Pancreas (tissue), 10 donors: ENCODE data around the gene MUC5B. TPM values are rescaled to one million over a fixed set of nuclear protein-coding genes. Genes with fewer than 3 reads are reported as not detected.
A peak's percentile ranks its signal among the peaks of the same experiment; 100 is the strongest.

Experiments used
- ATAC-seq, 4 donors: fragments of 200-7000 bp; cut with Tn5 transposase; one replicate each; pipeline versions ENCODE4 v1.8.0 to v1.9.1; 2020; ENCODE audit warnings: mild to moderate bottlenecking in 4 of 4, moderate library complexity in 4 of 4
- DNase-seq, 6 donors: peaks; one replicate each; pipeline ENCODE4 v3.0.0-alpha.2; 2020
- FAIRE-seq: peaks from 2 replicates; lab custom pipeline; 2012; peaks lifted over from hg19 to GRCh38; lab: Jason Lieb, UNC
- H3K27ac ChIP-seq, 4 donors: fragments of 200-600 bp; sonication (generic); 1 replicate in 3 of 4; 2 replicates in 1 of 4; pipeline versions ENCODE4 v1.5.0 to v1.8.0; 2020
- H3K27me3 ChIP-seq, 4 donors: fragments of 200-600 bp; one replicate each; pipeline ENCODE4 v1.8.0; 2021
- H3K36me3 ChIP-seq, 3 donors: fragments of 200-600 bp; sonication (generic) in 1 of 3; one replicate each; pipeline versions ENCODE4 v1.5.0 to v1.8.0; 2020 to 2021
- H3K4me1 ChIP-seq, 3 donors: fragments of 200-600 bp; one replicate each; pipeline ENCODE4 v1.8.0; 2021
- H3K4me3 ChIP-seq, 4 donors: fragments of 200-600 bp; sonication (generic) in 2 of 4; one replicate each; pipeline versions ENCODE4 v1.5.0 to v1.8.0; 2020 to 2021
- H3K9me3 ChIP-seq, 4 donors: fragments of 200-600 bp; one replicate each; pipeline ENCODE4 v1.8.0; 2021
- WGBS, 2 donors: extraction: QIAGEN DNeasy Blood & Tissue Kit; methylation state at CpG; one replicate each; pipeline ENCODE4 v1.1.7; 2013; 5-methylcytosine and 5-hydroxymethylcytosine counted together
- intact Hi-C, 3 donors: fragments of 100-400 bp; cut with DNase I; formaldehyde crosslinking; loops; one replicate each; pipeline versions ENCODE4 v1.11.1 to v1.14.2; 2022
- polyA plus RNA-seq, 2 donors: library from polyadenylated mRNA; stranded (reverse); fragments of 200-250 nt; gene quantifications; one replicate each; pipeline ENCODE4 v1.2.3, GENCODE V29; 2013
- total RNA-seq, 6 donors: library from RNA; stranded (reverse); fragmentation: NEBNext Ultra II Directional in 4 of 6; extraction: Animal tissue kit (Norgen Biotek cat#: 25700) in 4 of 6; gene quantifications; one replicate each; pipeline versions ENCODE4 v1.2.1 to v1.2.4, GENCODE V29; 2021 to 2023
- TF ChIP-seq, protein P1 (sequence below), 4 donors: fragments of 200-600 bp; sonication (generic) in 3 of 4; IDR thresholded peaks; one replicate each; pipeline versions ENCODE4 v1.5.0 to v1.8.0; 2021; ENCODE audit warnings: antibody characterized with exemption in 4 of 4
- donor health status: healthy with polysubstance abuse.
- donor health status: DM: no; HTN: no; CAD: no; lungs with moderate emphysema.
- donor health status: DM: no; HTN: no; CAD: no.
- donor health status: control.
- donor health status: control.
- donor health status: Bipolar disorder and iron deficiency.
- donor health status: DM: yes; HTN: yes; CAD: no.
- donor health status: DM: no; HTN: no; CAD: no.
- donor health status: DM: no; HTN: no; CAD: no.
- donor health status: DM: yes; HTN: yes; CAD: no.

The MUC5B gene
- total and polyA plus RNA-seq, 8 donors = 5.1 to 65.4 (median 15.1) TPM

DNA sequence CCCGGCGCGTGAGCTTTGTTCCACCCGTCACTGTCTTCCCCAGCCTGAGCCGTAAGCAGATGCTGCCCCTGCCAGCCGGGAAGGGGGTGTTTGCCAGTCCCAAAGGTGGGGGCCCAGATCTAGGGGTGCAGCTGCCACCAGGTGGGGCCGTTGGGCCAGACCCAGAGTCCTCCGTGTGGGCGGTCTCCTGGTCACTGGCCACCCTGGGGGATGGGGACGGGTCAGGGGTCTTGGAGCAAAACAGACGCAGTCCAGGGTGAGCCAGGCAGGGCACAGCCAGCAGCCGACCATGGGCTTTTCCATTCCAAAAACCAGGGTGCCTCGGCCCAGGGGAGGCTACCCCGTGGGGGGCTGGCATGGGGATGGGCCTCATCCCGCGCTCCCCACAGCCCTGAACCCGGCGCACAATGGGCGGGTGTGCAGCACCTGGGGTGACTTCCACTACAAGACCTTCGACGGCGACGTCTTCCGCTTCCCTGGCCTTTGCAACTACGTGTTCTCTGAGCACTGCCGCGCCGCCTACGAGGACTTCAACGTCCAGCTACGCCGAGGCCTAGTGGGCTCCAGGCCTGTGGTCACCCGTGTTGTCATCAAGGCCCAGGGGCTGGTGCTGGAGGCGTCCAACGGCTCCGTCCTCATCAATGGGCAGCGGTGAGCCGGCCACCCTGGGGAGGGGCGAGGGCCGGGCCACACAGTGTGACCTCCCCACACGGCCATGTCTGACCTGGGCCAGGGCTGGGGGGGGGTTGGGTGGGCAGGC, 3.5 kb downstream of the MUC5B start:
- H3K27me3 ChIP-seq = no peaks in the 10 kb centered on the region
- no peaks in the 10 kb centered on the region for H3K36me3 ChIP-seq
- ATAC-seq (no peak), DNase-seq (peak in 3 of 6 donors; percentile 22 to 75 (median 56)), FAIRE-seq (no peak)
- H3K27ac ChIP-seq = no peak overlapping the region
- intact Hi-C loops = no loop called here
- no peaks in the 10 kb centered on the region for H3K4me1 ChIP-seq
- no peaks in the 10 kb centered on the region for H3K9me3 ChIP-seq
- WGBS, 2 donors = 61 to 65% methylated on average over 35 to 41 of the region's 41 CpGs
- TF ChIP-seq, protein P1, sequence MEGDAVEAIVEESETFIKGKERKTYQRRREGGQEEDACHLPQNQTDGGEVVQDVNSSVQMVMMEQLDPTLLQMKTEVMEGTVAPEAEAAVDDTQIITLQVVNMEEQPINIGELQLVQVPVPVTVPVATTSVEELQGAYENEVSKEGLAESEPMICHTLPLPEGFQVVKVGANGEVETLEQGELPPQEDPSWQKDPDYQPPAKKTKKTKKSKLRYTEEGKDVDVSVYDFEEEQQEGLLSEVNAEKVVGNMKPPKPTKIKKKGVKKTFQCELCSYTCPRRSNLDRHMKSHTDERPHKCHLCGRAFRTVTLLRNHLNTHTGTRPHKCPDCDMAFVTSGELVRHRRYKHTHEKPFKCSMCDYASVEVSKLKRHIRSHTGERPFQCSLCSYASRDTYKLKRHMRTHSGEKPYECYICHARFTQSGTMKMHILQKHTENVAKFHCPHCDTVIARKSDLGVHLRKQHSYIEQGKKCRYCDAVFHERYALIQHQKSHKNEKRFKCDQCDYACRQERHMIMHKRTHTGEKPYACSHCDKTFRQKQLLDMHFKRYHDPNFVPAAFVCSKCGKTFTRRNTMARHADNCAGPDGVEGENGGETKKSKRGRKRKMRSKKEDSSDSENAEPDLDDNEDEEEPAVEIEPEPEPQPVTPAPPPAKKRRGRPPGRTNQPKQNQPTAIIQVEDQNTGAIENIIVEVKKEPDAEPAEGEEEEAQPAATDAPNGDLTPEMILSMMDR (IDR thresholded peaks at IDR 0.05) = no peak
- no peak overlapping the region for H3K4me3 ChIP-seq

DNA sequence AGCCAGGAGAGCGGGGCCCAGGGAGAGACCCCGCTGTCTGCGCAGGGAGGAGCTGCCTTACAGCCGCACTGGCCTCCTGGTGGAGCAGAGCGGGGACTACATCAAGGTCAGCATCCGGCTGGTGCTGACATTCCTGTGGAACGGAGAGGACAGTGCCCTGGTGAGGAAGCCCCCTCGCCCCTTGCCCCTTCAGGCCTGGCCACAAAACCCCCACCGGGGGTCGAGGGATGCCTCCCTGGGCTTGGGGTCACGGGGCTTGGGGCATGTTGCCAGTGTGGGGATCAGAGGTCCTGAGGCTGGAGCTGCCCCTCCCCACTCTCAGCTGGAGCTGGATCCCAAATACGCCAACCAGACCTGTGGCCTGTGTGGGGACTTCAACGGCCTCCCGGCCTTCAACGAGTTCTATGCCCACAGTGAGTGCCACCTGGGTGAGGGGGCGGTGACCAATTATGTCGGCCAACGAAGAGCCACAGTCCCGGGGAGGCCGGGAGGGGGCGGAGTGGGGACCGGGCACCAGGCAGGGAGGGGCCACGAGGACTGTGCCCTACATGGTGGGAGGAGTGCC, 4.2 kb downstream of the MUC5B start:
- 35 to 40% methylated on average over 22 to 23 of the region's 23 CpGs for WGBS, 2 donors
- Histone ChIP-seq H3K4me3 (no peak overlapping the region), H3K4me1 (no peaks in the 10 kb centered on the region), H3K36me3 (no peaks in the 10 kb centered on the region), H3K27me3 (no peaks in the 10 kb centered on the region), H3K27ac (no peak overlapping the region), H3K9me3 (no peaks in the 10 kb centered on the region)
- ATAC-seq = no peak
- peak in 2 of 6 donors; percentile 36 to 61 for DNase-seq
- FAIRE-seq = no peak
- intact Hi-C loops = no loop called here
- TF ChIP-seq, protein P1 (IDR thresholded peaks at IDR 0.05) = no peak

DNA sequence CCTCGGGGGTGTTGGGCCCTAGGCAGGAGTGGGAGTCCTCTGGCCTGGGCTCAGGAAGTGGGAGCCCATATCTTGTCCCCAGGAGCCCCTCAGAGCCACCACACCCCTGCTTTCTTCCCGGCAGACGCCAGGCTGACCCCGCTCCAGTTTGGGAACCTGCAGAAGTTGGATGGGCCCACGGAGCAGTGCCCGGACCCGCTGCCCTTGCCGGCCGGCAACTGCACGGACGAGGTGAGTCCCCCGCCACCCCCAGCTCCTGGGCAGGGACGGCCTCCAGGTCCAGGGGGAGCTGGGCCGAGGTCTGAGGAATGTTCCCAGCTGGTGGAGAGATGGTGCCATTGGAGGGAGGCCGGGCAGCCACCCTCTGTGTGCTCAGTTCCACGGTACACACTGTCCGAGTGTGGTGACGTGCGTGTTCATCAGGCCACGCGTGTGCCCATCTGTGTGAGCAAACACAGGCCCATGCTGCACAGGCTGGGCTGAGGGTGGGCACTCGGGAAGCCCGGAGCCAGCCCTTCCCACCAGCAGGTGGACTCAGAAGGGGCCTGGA, 4.8 kb downstream of the MUC5B start:
- no peak overlapping the region for H3K4me3 ChIP-seq
- H3K4me1 ChIP-seq = no peaks in the 10 kb centered on the region
- no peaks in the 10 kb centered on the region for H3K9me3 ChIP-seq
- no peak for FAIRE-seq
- 63 to 68% methylated on average over 23 of the region's 23 CpGs for WGBS, 2 donors
- TF ChIP-seq, protein P1 (IDR thresholded peaks at IDR 0.05) = no peak
- ATAC-seq = no peak
- peak in 3 of 6 donors; percentile 30 to 68 (median 56) for DNase-seq
- no peaks in the 10 kb centered on the region for H3K27me3 ChIP-seq
- H3K27ac ChIP-seq = no peak overlapping the region
- no peaks in the 10 kb centered on the region for H3K36me3 ChIP-seq
- intact Hi-C loops = no loop called here

DNA sequence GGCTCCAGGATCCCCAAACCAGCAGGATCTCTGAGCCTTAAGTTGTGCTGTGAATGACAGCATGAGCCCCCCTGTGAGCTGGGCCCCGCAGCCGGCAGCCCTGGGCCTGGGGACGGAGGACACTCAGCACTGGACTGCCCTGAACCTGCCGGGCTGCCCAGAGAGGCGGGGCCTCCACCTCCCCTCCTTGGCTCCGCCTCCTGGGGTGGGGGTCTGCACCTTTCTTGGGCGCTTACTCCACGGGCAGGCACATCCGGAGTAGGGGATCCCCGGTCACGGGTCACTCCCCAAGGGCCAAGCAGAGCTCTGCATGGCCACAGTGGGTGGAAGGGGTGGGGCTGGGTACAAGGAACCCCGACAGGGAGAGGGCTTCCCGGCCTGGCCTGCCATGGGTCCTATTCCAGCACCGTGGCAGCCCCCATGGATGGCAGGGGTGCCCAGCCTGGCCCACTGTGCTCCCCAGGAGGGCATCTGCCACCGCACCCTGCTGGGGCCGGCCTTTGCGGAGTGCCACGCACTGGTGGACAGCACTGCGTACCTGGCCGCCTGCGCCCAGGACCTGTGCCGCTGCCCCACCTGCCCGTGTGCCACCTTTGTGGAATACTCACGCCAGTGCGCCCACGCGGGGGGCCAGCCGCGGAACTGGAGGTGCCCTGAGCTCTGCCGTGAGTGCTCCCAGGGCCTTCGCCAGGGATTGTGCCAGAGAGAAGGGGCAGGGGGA, 5.4 kb downstream of the MUC5B start:
- H3K27ac ChIP-seq = no peak overlapping the region
- H3K9me3 ChIP-seq = no peaks in the 10 kb centered on the region
- no peaks in the 10 kb centered on the region for H3K4me1 ChIP-seq
- ATAC-seq = no peak
- no peak overlapping the region for H3K4me3 ChIP-seq
- intact Hi-C loops = no loop called here
- FAIRE-seq = no peak
- H3K27me3 ChIP-seq = no peaks in the 10 kb centered on the region
- TF ChIP-seq, protein P1 (IDR thresholded peaks at IDR 0.05) = no peak
- H3K36me3 ChIP-seq = no peaks in the 10 kb centered on the region
- WGBS, 2 donors = 64 to 78% methylated on average over 28 to 31 of the region's 31 CpGs
- peak in 3 of 6 donors; percentile 29 to 81 (median 53) for DNase-seq
